ENCODE data around the gene CNOT4. TPM values are rescaled to one million over a fixed set of nuclear protein-coding genes. Genes with fewer than 3 reads are reported as not detected.

The CNOT4 gene
- total RNA-seq, 1 donor from 2014 or later = 22.8 TPM

GRCh38 chr7:135349746-135350145, 160.2 kb downstream of the CNOT4 start:
- H3K4me1 Mint-ChIP-seq (ENCODE audit: unreplicated experiment) = no peaks in the 10 kb centered on the region
- TF ChIP-seq, protein P1, sequence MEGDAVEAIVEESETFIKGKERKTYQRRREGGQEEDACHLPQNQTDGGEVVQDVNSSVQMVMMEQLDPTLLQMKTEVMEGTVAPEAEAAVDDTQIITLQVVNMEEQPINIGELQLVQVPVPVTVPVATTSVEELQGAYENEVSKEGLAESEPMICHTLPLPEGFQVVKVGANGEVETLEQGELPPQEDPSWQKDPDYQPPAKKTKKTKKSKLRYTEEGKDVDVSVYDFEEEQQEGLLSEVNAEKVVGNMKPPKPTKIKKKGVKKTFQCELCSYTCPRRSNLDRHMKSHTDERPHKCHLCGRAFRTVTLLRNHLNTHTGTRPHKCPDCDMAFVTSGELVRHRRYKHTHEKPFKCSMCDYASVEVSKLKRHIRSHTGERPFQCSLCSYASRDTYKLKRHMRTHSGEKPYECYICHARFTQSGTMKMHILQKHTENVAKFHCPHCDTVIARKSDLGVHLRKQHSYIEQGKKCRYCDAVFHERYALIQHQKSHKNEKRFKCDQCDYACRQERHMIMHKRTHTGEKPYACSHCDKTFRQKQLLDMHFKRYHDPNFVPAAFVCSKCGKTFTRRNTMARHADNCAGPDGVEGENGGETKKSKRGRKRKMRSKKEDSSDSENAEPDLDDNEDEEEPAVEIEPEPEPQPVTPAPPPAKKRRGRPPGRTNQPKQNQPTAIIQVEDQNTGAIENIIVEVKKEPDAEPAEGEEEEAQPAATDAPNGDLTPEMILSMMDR (IDR thresholded peaks at IDR 0.05) = no peak
- no peak overlapping the region for H3K4me3 Mint-ChIP-seq (ENCODE audit: unreplicated experiment)
- H3K27me3 Mint-ChIP-seq (ENCODE audit: unreplicated experiment) = peaks cover 17% of the 10 kb centered on the region
- no peak overlapping the region for H3K27ac Mint-ChIP-seq (ENCODE audit: unreplicated experiment)
- no peaks in the 10 kb centered on the region for H3K9me3 Mint-ChIP-seq (ENCODE audit: unreplicated experiment)
- DNase-seq (ENCODE audit: extremely low spot score, unreplicated experiment) = no peak
- H3K36me3 Mint-ChIP-seq (ENCODE audit: unreplicated experiment) = no peaks in the 10 kb centered on the region

- no peaks in the 10 kb centered on the region for H3K4me1 Mint-ChIP-seq (ENCODE audit: unreplicated experiment)
- TF ChIP-seq, protein P1 (IDR thresholded peaks at IDR 0.05) = no peak
- no peaks in the 10 kb centered on the region for H3K9me3 Mint-ChIP-seq (ENCODE audit: unreplicated experiment)
- no peaks in the 10 kb centered on the region for H3K36me3 Mint-ChIP-seq (ENCODE audit: unreplicated experiment)
- no peak overlapping the region for H3K27ac Mint-ChIP-seq (ENCODE audit: unreplicated experiment)
- peaks cover 21% of the 10 kb centered on the region for H3K27me3 Mint-ChIP-seq (ENCODE audit: unreplicated experiment)
- no peak for DNase-seq (ENCODE audit: extremely low spot score, unreplicated experiment)
- H3K4me3 Mint-ChIP-seq (ENCODE audit: unreplicated experiment) = no peak overlapping the region
Observed at GRCh38 chr7:135348493-135348892, 161.4 kb downstream of the CNOT4 start.

DNA sequence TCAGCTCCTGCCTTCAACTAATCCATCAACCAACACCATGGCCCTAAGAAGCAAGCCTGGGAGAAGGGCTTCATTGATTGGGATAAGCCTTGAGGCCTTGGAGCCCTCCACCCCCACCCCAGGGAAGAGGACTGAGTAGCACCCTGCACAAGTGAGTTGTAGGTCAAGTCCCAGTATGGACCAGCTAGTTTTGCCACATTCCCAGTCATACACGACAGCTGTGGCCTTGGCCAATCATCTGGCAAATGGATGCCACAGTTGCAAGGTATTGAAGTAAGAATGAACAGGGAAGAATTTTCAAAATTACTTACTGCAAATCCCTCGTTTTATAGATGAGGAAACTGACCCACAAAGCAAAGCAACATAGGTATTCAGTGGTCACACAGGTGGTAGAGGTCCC, 166.5 kb downstream of the CNOT4 start:
- no peaks in the 10 kb centered on the region for H3K36me3 Mint-ChIP-seq (ENCODE audit: unreplicated experiment)
- no peak overlapping the region for H3K4me3 Mint-ChIP-seq (ENCODE audit: unreplicated experiment)
- DNase-seq (ENCODE audit: extremely low spot score, unreplicated experiment) = no peak
- H3K4me1 Mint-ChIP-seq (ENCODE audit: unreplicated experiment) = no peaks in the 10 kb centered on the region
- no peaks in the 10 kb centered on the region for H3K9me3 Mint-ChIP-seq (ENCODE audit: unreplicated experiment)
- TF ChIP-seq, protein P1 (IDR thresholded peaks at IDR 0.05) = no peak
- peaks cover 20% of the 10 kb centered on the region for H3K27me3 Mint-ChIP-seq (ENCODE audit: unreplicated experiment)
- H3K27ac Mint-ChIP-seq (ENCODE audit: unreplicated experiment) = no peak overlapping the region

DNA sequence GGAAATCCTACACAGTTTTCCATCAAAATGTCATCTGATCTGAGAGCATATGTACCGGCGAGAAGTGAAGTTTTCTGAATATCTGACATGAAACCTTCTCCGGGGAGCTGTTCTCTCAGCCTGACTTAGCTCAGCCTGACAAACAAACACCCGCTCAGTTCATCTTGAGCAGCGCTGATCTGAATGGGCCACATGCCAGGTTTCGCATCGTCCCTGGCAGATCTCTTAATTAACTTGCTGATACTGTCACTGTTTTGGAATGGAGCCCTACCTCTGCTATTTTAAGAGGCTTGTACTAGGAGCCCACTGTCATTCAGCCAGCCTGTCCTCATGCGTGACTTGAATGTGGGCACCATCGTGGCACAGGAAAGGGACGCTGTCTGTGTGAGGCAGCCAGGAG, 167.0 kb downstream of the CNOT4 start:
- no peak overlapping the region for H3K4me3 Mint-ChIP-seq (ENCODE audit: unreplicated experiment)
- no peaks in the 10 kb centered on the region for H3K36me3 Mint-ChIP-seq (ENCODE audit: unreplicated experiment)
- TF ChIP-seq, protein P1 (IDR thresholded peaks at IDR 0.05) = no peak
- no peak for DNase-seq (ENCODE audit: extremely low spot score, unreplicated experiment)
- H3K27ac Mint-ChIP-seq (ENCODE audit: unreplicated experiment) = no peak overlapping the region
- peaks cover 20% of the 10 kb centered on the region for H3K27me3 Mint-ChIP-seq (ENCODE audit: unreplicated experiment)
- no peaks in the 10 kb centered on the region for H3K4me1 Mint-ChIP-seq (ENCODE audit: unreplicated experiment)
- H3K9me3 Mint-ChIP-seq (ENCODE audit: unreplicated experiment) = no peaks in the 10 kb centered on the region

GRCh38 chr7:135341049-135341448, 168.9 kb downstream of the CNOT4 start:
- Mint-ChIP-seq H3K9me3 (ENCODE audit: unreplicated experiment) (no peaks in the 10 kb centered on the region), H3K27me3 (ENCODE audit: unreplicated experiment) (peaks cover 20% of the 10 kb centered on the region), H3K36me3 (ENCODE audit: unreplicated experiment) (no peaks in the 10 kb centered on the region), H3K4me1 (ENCODE audit: unreplicated experiment) (no peaks in the 10 kb centered on the region), H3K4me3 (ENCODE audit: unreplicated experiment) (no peak overlapping the region), H3K27ac (ENCODE audit: unreplicated experiment) (no peak overlapping the region)
- TF ChIP-seq, protein P1 (IDR thresholded peaks at IDR 0.05) = no peak
- DNase-seq (ENCODE audit: extremely low spot score, unreplicated experiment) = no peak
